Large intestine (tissue), 12 donors: ENCODE data around the gene ZNF106. TPM values are rescaled to one million over a fixed set of nuclear protein-coding genes. Genes with fewer than 3 reads are reported as not detected.

ENCODE experiments used
- DNase-seq, 2 donors: peaks; one replicate each; pipeline versions ENCODE4 v3.0.0 to v3.0.0-alpha.2; 2013
- H3K27ac ChIP-seq: one replicate; pipeline ENCODE4 v1.5.1; 2013; ENCODE audit warnings: low read length
- H3K27me3 ChIP-seq: 2 replicates; pipeline ENCODE4 v1.6.1; 2013; ENCODE audit warnings: low read length; ENCODE audit not compliant: control insufficient read depth, insufficient read depth
- H3K36me3 ChIP-seq: 2 replicates; pipeline ENCODE4 v1.6.1; 2013; ENCODE audit warnings: low read length; ENCODE audit not compliant: control insufficient read depth, insufficient read depth
- H3K4me1 ChIP-seq: one replicate; pipeline ENCODE4 v1.6.1; 2013; ENCODE audit warnings: low read length; ENCODE audit not compliant: control insufficient read depth, insufficient read depth
- H3K4me3 ChIP-seq: one replicate; pipeline ENCODE4 v1.5.1; 2013; ENCODE audit warnings: low read length
- H3K9me3 ChIP-seq: one replicate; pipeline ENCODE4 v1.6.1; 2013; ENCODE audit warnings: mild to moderate bottlenecking, low read depth, low read length, moderate library complexity; ENCODE audit not compliant: control insufficient read depth
- WGBS: methylation state at CpG from one replicate; pipeline ENCODE4 v1.1.5; 2013; ENCODE audit warnings: low lambda C conversion rate; ENCODE audit not compliant: insufficient coverage; 5-methylcytosine and 5-hydroxymethylcytosine counted together
- long read RNA-seq, 11 donors: transcript quantifications; one replicate each; lab custom pipeline, GENCODE V29; 2026
- polyA plus RNA-seq: library from polyadenylated mRNA; unstranded; fragments of 120-200 nt; gene quantifications from one replicate; pipeline ENCODE4 v1.2.1, GENCODE V29; 2013

Gene ZNF106
- 28.8 TPM for polyA plus RNA-seq
- long read RNA-seq, donor 1: 0 reads
- long read RNA-seq, donor 2, full-length matches to known transcripts: 1 of 8 reads
- long read RNA-seq, donor 2, partial matches to known transcripts: 7 of 8 reads
- long read RNA-seq, donor 2, other reads (novel, unspliced or antisense): 0 of 8 reads
- long read RNA-seq, donor 3: 0 reads
- long read RNA-seq, donor 4: 0 reads
- long read RNA-seq, donor 5: 0 reads
- long read RNA-seq, donor 6, full-length matches to known transcripts: 1 of 1 reads
- long read RNA-seq, donor 6, partial matches to known transcripts: 0 of 1 reads
- long read RNA-seq, donor 6, other reads (novel, unspliced or antisense): 0 of 1 reads
- long read RNA-seq, donor 7: 0 reads
- long read RNA-seq, donor 8: 0 reads
- long read RNA-seq, donor 9, partial matches to known transcripts: 6 of 6 reads
- long read RNA-seq, donor 9, other reads (novel, unspliced or antisense): 0 of 6 reads
- long read RNA-seq, donor 10: 0 reads
- long read RNA-seq, donor 11: 0 reads

GRCh38 chr15:42490671-42491538, at the start of gene ZNF106:
TSS of gene ZNF106 (minus strand) at chr15:42491141. CDS start at chr15:42472289, 18,852 bp downstream.
- Histone ChIP-seq H3K36me3 (no peaks in the 10 kb centered on the region), H3K4me1 (peaks cover 10% of the 10 kb centered on the region), H3K27ac (peak within 1 kb of the TSS; percentile 93), H3K9me3 (no peaks in the 10 kb centered on the region), H3K4me3 (peak within 1 kb of the TSS; percentile 91), H3K27me3 (no peaks in the 10 kb centered on the region)
- DNase-seq: peak; percentile 90 to 93
- WGBS: 0% methylated on average over 4 of the region's 51 CpGs

DNA sequence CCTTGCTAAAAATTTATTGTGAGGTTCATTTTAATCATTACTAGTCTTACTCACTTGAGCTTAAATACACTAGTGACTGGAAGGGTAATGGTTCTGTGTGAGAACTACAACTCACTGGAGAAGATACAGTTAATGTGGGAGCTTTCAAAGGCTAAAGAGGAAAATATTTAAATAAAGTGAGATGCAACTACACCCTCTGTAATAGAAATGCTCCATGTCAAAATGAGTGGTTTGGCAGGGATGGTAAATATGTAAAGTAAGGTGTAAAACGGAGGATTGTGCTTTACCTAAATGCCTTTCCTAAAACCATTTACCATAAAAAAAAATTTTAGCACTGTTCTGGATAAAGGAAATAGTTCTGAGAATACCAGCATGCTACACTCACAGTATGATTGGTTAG, 42.3 kb upstream of the ZNF106 start:
- Histone ChIP-seq H3K27me3 (no peaks in the 10 kb centered on the region), H3K27ac (no peak overlapping the region), H3K4me3 (no peak overlapping the region), H3K36me3 (peaks cover 20% of the 10 kb centered on the region), H3K4me1 (no peaks in the 10 kb centered on the region), H3K9me3 (no peaks in the 10 kb centered on the region)
- no CpG with 5 or more reads among the region's 1 CpG for WGBS
- DNase-seq: no peak

DNA sequence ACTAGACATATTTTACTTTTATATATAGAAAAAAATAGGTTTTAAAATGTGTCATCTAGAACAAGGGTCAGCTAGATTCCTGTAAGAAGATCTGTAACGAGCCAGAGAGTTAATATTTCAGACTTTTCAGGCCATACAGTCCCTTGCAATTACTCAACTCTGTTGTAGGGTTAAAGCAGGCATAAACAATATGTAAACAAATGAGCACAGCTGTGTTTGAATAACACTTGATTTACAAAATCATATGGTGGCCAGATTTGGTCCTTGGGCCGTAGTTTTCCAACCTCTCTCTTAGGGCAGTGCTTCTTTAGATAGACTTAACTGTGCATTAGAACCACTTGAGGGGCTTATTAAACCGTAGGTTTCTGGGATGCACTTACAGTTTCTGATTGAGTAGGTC, 38.0 kb upstream of the ZNF106 start:
- WGBS: no CpG with 5 or more reads among the region's 3 CpGs
- H3K36me3 ChIP-seq: peaks cover 31% of the 10 kb centered on the region

DNA sequence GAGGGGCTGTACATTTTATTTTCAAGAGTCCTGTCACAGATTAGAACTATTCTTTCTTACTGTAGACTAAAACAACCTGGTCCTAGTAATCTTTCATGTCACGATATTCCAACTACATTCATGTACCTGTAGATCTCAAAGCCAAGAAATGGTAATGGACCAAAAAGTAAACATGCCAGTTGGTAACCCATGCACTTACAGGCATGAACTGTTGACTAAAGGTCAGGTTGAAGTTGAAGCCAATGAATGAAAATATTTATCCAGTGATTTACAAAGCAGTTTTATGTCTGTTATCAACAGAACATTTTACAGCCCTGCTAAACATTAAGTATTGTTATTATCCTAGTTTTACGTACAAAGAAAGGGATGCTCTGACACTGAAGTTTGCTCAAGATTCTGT, 32.4 kb upstream of the ZNF106 start:
- Histone ChIP-seq H3K4me3 (no peak overlapping the region), H3K27me3 (no peaks in the 10 kb centered on the region), H3K27ac (no peak overlapping the region), H3K9me3 (no peaks in the 10 kb centered on the region), H3K4me1 (no peaks in the 10 kb centered on the region), H3K36me3 (peaks cover 42% of the 10 kb centered on the region)
- WGBS: no CpG with 5 or more reads among the region's 2 CpGs
- DNase-seq: no peak

More for the DNA sequence above, 38.0 kb upstream of the ZNF106 start:
- Histone ChIP-seq H3K9me3 (no peaks in the 10 kb centered on the region), H3K27ac (no peak overlapping the region), H3K4me3 (no peak overlapping the region), H3K27me3 (no peaks in the 10 kb centered on the region), H3K4me1 (no peaks in the 10 kb centered on the region)
- no peak for DNase-seq

DNA sequence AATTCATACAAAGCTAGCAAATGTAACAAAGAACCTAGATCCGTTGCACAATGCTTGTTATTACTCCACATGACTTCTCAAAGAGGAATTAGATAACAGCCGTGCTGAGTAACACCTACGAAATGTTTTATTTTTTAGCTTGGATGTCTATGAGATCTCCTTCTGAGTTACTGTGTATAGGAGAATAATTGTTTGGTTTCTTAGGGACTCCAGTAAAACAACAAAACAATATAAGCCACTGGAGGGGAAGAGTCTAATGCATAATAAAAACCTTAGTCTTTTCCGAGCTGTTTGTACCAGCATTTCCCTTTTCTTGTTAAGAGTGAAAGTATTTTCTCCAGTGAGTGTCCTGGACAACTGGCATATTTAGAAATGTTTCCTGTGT, 20.1 kb upstream of the ZNF106 start:
- Histone ChIP-seq H3K4me1 (no peaks in the 10 kb centered on the region), H3K4me3 (no peak overlapping the region), H3K9me3 (no peaks in the 10 kb centered on the region), H3K27me3 (no peaks in the 10 kb centered on the region), H3K36me3 (peaks cover 31% of the 10 kb centered on the region), H3K27ac (peak overlapping the region; percentile 41)
- WGBS: 50% methylated on average over 1 of the region's 4 CpGs
- DNase-seq: peak; percentile 32 to 55

DNA sequence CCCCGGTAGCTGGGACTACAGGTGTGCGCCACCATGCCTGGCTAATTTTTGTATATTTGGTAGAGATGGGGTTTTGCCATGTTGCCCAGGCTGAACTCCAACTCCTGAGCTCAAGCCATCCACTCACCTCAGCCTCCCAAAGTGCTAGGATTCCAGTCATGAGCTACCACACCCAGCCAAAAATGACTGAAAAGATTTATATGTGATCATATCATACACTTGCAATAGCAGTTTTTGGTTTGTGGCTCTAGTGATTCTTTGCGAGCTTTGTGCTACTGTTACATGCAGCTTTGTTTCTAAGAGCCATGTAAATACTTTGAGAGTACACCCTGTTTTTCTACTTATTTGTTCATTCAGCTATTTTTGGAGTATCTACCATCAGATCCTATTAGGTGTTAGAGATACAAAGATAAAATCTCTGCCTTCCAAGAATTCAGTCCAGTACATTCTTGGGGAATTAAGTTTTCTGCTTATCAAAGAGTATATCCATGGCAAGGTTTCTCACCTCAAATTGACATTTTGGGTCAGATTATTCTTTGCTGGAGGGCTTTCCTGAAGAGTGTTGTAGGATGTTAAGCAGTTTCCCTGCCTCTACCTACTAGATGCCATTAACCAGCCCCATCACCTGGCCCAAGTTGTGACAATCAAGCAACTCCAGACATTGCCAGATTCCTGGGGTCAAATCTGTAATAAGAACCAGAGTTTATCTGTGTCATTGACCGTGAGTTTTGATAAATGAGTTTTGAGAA, 19.5 kb upstream of the ZNF106 start:
- Histone ChIP-seq H3K9me3 (no peaks in the 10 kb centered on the region), H3K4me1 (no peaks in the 10 kb centered on the region), H3K27ac (peak overlapping the region; percentile 41), H3K36me3 (peaks cover 26% of the 10 kb centered on the region), H3K27me3 (no peaks in the 10 kb centered on the region), H3K4me3 (no peak overlapping the region)
- no peak for DNase-seq
- WGBS: 67% methylated on average over 1 of the region's 4 CpGs

- WGBS: 80% methylated on average over 4 of the region's 9 CpGs
- Histone ChIP-seq H3K36me3 (peaks cover 9% of the 10 kb centered on the region), H3K27ac (no peak overlapping the region), H3K4me1 (peaks cover 3% of the 10 kb centered on the region), H3K27me3 (no peaks in the 10 kb centered on the region), H3K4me3 (no peak overlapping the region), H3K9me3 (no peaks in the 10 kb centered on the region)
- DNase-seq: no peak
These were observed 17.3 kb upstream of the ZNF106 start for GRCh38 chr15:42508263-42508690.

DNA sequence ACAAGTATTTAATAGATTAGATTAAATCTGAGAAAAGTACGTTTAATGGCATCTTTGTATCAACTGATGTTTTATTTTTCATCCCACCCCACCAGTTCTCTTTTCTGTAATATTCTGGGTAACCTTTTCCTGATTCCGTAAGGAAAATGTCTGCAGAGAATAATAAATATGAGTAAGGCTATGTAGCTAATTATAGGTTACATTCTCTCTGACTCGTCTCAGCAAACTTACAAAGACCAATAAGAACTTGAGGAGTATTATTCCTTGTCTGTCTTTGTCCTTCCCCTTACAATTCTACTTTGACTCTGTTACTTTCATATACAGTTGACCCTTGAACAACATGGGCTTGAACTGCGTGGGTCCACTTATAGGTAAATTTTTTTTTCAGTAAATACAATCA, 16.6 kb upstream of the ZNF106 start:
- Histone ChIP-seq H3K27me3 (no peaks in the 10 kb centered on the region), H3K27ac (no peak overlapping the region), H3K9me3 (no peaks in the 10 kb centered on the region), H3K4me3 (no peak overlapping the region), H3K4me1 (peaks cover 3% of the 10 kb centered on the region), H3K36me3 (peaks cover 5% of the 10 kb centered on the region)
- WGBS: no CpG with 5 or more reads among the region's 4 CpGs
- no peak for DNase-seq

- Histone ChIP-seq H3K4me3 (no peak overlapping the region), H3K27me3 (no peaks in the 10 kb centered on the region), H3K9me3 (no peaks in the 10 kb centered on the region), H3K4me1 (peaks cover 10% of the 10 kb centered on the region), H3K36me3 (peaks cover 4% of the 10 kb centered on the region), H3K27ac (peak overlapping the region; percentile 73)
- no peak for DNase-seq
- 72% methylated on average over 2 of the region's 3 CpGs for WGBS
These were observed 13.7 kb upstream of the ZNF106 start for GRCh38 chr15:42504631-42505030.

DNA sequence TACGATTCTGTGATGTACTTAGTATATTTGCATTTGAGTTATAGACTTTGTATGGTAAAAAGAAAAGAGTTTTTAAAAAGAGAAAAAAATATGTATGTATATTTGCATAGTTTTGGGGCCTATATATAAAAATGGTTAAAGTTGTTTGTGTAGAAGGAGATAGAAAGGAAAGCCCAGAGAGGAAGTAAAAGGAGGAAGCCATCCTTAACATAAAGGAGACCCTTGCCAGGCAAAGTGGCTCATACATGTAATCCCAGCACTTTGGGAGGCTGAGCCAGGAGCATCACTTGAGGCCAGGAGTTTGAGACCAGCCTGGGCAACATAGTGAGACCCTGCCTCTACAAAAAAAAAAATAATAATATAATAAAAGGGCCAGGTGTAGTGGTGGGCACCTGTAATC, 12.9 kb upstream of the ZNF106 start:
- no peak for DNase-seq
- no peak overlapping the region for H3K27ac ChIP-seq
- 100% methylated on average over 1 of the region's 1 CpG for WGBS
- H3K4me1 ChIP-seq: peaks cover 18% of the 10 kb centered on the region
- H3K9me3 ChIP-seq: no peaks in the 10 kb centered on the region
- no peak overlapping the region for H3K4me3 ChIP-seq
- H3K36me3 ChIP-seq: peaks cover 4% of the 10 kb centered on the region
- no peaks in the 10 kb centered on the region for H3K27me3 ChIP-seq
